GM12891 (cell line): ENCODE results near the gene SPTAN1.

Experiments used
- POLR2A ChIP-seq: IDR thresholded peaks from 2 replicates; pipeline ENCODE4 v1.6.1; 2011; ENCODE audit warnings: low read depth, low read length, control low read depth
- POLR2AphosphoS5 ChIP-seq: IDR thresholded peaks from 2 replicates; pipeline ENCODE4 v1.6.1; 2011; ENCODE audit warnings: low read depth, low read length, control low read depth
- POU2F2 ChIP-seq: IDR thresholded peaks from 2 replicates; pipeline ENCODE4 v1.6.1; 2011; ENCODE audit warnings: low read depth, mild to moderate bottlenecking, control low read depth, low read length, moderate library complexity
- SPI1 ChIP-seq: IDR thresholded peaks from 2 replicates; pipeline ENCODE4 v1.6.1; 2011; ENCODE audit warnings: low read depth, low read length, control low read depth
- TAF1 ChIP-seq: IDR thresholded peaks from 2 replicates; pipeline ENCODE4 v1.6.1; 2011; ENCODE audit warnings: low read depth, low read length, control low read depth

- no peak for TF ChIP-seq TAF1
- TF ChIP-seq POU2F2: no peak
- no peak for TF ChIP-seq POLR2AphosphoS5
- TF ChIP-seq POLR2A: no peak
- no peak for TF ChIP-seq SPI1
Measured at GRCh38 chr9:128556276-128556675, 3.9 kb downstream of the SPTAN1 start.
